GM21515 (cell line): ENCODE data around the gene TMEM52.

Experiments
- ATAC-seq: cut with Tn5 transposase; IDR thresholded peaks from one replicate; pipeline ENCODE4 v1.9.1; 2021; ENCODE audit not compliant: unreplicated experiment

Gene TMEM52

GRCh38 chr1:1927751-1928150 is 8.7 kb upstream of the TMEM52 start:
- no peak for ATAC-seq

- ATAC-seq, result no peak
Observed at GRCh38 chr1:1926886-1927660, 8.0 kb upstream of the TMEM52 start.

DNA sequence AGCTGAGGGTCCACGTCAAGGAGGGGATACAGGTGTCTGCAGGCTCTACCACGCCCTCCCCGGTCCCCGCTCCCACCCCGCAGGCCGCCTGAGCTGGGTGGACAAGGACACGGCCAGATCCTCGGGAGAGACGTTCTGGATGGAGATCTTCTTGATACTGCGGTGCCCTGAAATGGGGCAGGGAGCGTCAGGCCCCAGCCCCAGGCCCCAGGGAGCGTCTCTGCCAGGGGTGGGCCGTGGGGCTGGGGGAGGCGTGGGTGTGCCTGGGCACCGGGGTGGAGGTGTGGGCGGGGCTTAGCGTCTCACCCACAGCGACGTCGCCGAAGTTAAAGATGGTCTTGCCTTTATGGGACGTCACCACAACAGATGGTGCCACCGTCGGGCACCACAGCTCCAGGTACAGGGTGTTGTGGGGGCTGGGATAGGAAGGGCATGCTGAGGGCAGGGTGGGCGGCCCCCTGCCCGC is 7.3 kb upstream of the TMEM52 start:
- no peak for ATAC-seq

DNA sequence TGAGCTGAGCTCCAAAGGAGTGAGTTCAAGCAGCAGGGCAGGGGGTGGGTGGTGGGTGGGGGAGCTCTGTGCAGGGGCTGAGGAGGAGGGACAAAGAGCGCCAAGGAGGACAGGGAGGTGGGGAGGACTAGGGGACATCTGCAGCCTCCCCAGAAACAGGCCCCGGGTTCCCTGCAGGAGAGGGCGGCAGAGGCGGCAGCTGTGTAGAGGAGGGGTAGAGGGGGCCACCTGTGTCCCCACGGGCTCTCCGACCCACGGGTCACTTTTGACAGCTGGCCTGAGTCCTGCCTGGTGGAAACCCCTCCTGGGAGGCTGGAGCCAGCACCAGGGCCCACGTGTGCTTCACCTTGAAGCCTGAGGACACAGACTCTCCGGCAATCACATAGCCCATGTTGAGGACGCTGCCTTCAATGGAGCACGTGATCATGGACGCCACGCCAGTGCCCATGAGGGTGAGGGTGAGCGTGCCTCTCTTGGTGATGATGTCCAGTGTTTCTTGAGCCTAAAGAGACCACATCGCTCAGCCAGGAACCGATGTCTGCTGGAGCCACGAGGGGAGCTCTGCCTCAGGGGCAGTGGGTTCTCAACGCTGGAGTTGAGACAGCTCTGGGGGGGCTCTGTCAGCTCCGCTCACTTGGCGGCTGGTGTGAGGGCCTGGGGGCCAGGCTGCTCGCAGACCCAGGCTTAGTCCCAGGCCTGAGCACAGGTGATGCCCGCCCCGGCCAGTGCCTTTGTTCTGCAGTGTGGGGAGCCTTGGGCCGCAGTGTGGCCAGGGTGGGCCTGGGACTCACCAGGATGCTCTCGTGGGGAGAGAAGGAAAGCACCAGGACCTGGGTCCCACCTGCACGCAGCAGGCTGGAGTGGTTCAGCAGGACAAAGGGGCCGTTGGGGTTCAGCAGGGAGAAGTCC is 6.6 kb upstream of the TMEM52 start:
- ATAC-seq, result no peak

- ATAC-seq, result no peak
Observed at GRCh38 chr1:1924849-1925248, 5.8 kb upstream of the TMEM52 start.

GRCh38 chr1:1924386-1924785 is 5.3 kb upstream of the TMEM52 start:
- no peak for ATAC-seq

GRCh38 chr1:1922956-1923833 is 4.1 kb upstream of the TMEM52 start:
- ATAC-seq, result no peak

DNA sequence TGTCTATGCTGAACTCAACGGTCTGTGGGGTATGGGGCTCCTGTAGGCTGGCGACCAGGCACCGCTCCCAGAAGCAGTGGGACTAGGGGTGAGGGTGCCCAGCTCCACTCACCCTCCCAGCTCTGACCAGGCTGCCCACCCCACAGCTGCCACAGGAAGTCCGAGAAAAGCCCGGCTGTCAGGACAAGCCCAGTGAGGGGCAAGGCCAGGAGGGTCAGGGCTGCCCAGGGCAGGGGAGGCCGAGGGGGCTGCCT is 3.5 kb upstream of the TMEM52 start:
- no peak for ATAC-seq

DNA sequence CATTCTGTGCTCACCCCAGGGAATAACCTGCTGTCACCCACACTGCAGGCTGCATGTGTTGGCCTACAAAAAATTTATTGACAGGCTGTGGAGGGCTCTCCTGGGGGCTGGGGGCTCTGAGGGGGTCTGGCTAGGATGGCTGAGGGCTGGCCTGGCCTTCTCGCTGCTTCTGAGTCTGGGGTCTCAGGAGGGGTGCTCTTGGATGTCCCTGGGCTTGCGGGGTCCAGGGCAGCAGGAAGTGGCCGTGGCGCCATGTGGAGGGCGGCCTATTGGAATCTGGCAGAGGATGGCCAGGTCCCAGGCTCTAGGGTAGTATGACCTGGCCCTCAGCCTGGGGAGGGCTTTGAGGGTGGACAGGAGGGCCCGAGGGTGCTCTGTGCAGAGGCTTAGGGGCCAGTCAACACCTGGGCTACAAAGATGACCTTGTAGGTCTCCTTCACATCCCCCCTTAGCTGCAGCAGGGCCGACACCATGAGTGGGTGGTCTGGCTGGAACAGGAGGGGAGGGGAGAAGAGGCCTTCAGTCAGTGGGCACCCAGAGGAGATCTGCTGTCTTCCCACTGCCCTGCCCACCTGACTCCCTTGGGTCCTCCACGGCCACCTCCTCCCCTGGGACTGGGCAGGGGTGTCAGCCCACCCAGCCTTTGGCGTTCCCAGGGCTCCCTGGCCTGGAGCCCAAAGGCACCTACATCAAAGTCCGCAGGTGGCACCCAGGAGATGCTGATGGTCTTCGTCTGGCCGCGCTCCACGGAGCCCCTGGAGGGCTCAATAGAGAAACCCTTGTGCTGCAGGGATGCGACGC is 3.0 kb upstream of the TMEM52 start:
- ATAC-seq, result no peak

DNA sequence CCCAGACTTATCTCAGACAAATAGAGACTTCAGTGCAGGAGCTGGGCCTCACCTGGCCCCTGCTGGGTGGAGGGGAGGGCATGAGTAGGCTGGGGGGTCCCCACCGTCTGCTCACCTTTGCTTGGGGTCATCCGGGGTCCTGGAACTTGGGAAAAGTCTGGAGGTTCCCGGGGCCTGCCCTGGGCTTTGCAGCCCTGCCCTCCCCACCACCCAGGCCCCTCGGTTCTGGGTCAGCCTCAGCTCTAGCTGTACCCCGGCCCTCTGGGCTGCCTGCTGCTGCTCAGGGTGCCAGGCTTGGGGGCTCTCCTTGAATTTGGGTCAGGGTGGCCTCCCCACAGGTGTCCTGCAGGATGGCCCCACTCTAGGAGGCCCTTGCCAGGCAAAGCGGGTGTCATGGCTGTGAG is 2.4 kb upstream of the TMEM52 start:
- no peak for ATAC-seq

DNA sequence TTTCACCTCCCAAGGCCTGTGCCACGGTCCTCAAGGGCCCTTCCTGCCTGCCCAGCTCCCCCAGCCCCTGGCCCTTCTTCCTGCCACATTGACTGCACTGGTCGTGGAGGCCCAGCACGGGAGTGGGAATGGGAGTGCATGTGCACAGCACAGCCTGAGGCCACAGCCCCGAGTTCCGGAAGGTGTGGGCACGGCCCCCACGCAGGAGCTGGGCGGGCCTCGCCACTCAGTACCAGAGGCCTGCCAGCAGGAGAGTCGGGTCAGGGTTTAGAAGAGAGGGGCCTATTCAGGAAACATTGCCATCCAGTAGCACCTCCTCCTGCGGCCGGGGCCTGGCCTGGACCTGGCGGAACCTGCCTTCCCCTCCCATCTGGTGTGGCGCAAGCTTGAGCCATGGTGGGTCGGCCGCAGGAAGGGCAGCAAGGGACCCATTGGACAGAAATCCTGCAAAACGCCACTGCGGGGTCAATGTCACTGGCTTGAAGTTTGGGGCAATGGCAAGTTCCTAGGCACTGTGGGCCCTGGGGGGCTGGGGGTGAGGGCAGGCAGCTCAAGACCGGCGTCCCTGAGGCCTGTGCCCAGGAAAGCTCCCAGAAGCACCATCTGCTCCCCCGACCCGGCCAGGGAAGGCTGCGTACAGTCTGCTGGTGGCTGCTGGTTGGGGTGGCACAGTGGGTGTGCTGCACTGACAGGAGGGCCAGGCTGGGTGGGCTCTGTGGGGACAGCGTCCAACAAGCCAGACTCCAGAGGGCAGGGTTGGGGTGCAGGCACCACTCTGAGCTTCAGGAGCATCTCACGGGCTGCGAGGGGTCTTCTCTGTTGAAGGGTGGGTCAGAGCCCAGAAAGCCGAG is 1.8 kb upstream of the TMEM52 start:
- ATAC-seq, result no peak

- no peak for ATAC-seq
Observed at GRCh38 chr1:1920057-1920607, 1.1 kb upstream of the TMEM52 start.

GRCh38 chr1:1919304-1920056 is 401 bp upstream of the TMEM52 start:
- peak; percentile 68 for ATAC-seq

GRCh38 chr1:1917995-1918900 is 831 bp downstream of the TMEM52 start:
- no peak for ATAC-seq

- no peak for ATAC-seq
Observed at GRCh38 chr1:1917304-1917976, 1.6 kb downstream of the TMEM52 start.

- ATAC-seq, result no peak
Observed at GRCh38 chr1:1916851-1917251, 2.2 kb downstream of the TMEM52 start.
